Stimulated activated CD4-positive, alpha-beta T cell treated with anti-CD3 and anti-CD28 coated beads, Interleukin-2, amount 100 ng/mL, for 24 hours (primary cell): ENCODE results near the gene MED27.

Experiments used
- DNase-seq, 2 donors: peaks; one replicate each; pipeline ENCODE4 v3.0.0-alpha.2; 2020

MED27 gene

GRCh38 chr9:131994364-131995125 is 85.1 kb downstream of the MED27 start:
- no peak for DNase-seq

- DNase-seq, result no peak
Observed at GRCh38 chr9:131992906-131993657, 86.6 kb downstream of the MED27 start.

- no peak for DNase-seq
Observed at GRCh38 chr9:131987232-131987631, 92.4 kb downstream of the MED27 start.

GRCh38 chr9:131986576-131986975 is 93.1 kb downstream of the MED27 start:
- DNase-seq, result no peak

GRCh38 chr9:131986089-131986488 is 93.6 kb downstream of the MED27 start:
- no peak for DNase-seq

- DNase-seq, result no peak
Observed at GRCh38 chr9:131984564-131984963, 95.1 kb downstream of the MED27 start.

GRCh38 chr9:131982671-131983239 is 96.9 kb downstream of the MED27 start:
- no peak for DNase-seq

- no peak for DNase-seq
Observed at GRCh38 chr9:131982102-131982501, 97.6 kb downstream of the MED27 start.

- no peak for DNase-seq
Observed at GRCh38 chr9:131981116-131981776, 98.4 kb downstream of the MED27 start.

- DNase-seq, result no peak
Observed at GRCh38 chr9:131980267-131981016, 99.2 kb downstream of the MED27 start.

GRCh38 chr9:131977109-131977838 is 102.4 kb downstream of the MED27 start:
- DNase-seq, result no peak

- no peak for DNase-seq
Observed at GRCh38 chr9:131976157-131977108, 103.2 kb downstream of the MED27 start.

- DNase-seq, result no peak
Observed at GRCh38 chr9:131972889-131973288, 106.8 kb downstream of the MED27 start.

- no peak for DNase-seq
Observed at GRCh38 chr9:131971482-131972074, 108.1 kb downstream of the MED27 start.

- DNase-seq, result no peak
Observed at GRCh38 chr9:131969469-131969989, 110.1 kb downstream of the MED27 start.

- no peak for DNase-seq
Observed at GRCh38 chr9:131968632-131969031, 111.0 kb downstream of the MED27 start.

- DNase-seq, result no peak
Observed at GRCh38 chr9:131965841-131966240, 113.8 kb downstream of the MED27 start.

- DNase-seq, result no peak
Observed at GRCh38 chr9:131965103-131965502, 114.6 kb downstream of the MED27 start.

GRCh38 chr9:131963072-131964030 is 116.3 kb downstream of the MED27 start:
- no peak for DNase-seq
